ENCODE results near the gene CBLN4. TPM values are rescaled to one million over a fixed set of nuclear protein-coding genes. Genes with fewer than 3 reads are reported as not detected.

CBLN4 gene
- not detected in 2 replicates for total RNA-seq

GRCh38 chr20:56005389-56005715 is at the start of gene CBLN4:
Gene CBLN4, minus strand, starts transcription at chr20:56005519. Its CDS starts 1,348 bp downstream, at chr20:56004171.

Other genes starting within 250 kb of the CBLN4 start
- gene MC3R, start 243.2 kb upstream of the CBLN4 start, total RNA-seq, result not detected in 2 replicates